Vagina (tissue), 2 donors: ENCODE measurements around the gene MAT2A. TPM values are rescaled to one million over a fixed set of nuclear protein-coding genes. Genes with fewer than 3 reads are reported as not detected.

Experiments used
- DNase-seq, 2 donors: peaks; one replicate each; pipeline ENCODE4 v3.0.0-alpha.2; 2017; ENCODE audit errors: extremely low spot score in 2 of 2
- H3K27ac ChIP-seq: fragments of 200-600 bp; sonication (generic); one replicate; pipeline ENCODE4 v1.5.1; 2019
- H3K27me3 ChIP-seq: fragments of 200-600 bp; sonication (generic); one replicate; pipeline ENCODE4 v1.5.1; 2019
- H3K36me3 ChIP-seq, 2 donors: fragments of 200-600 bp; sonication (generic); one replicate each; pipeline ENCODE4 v1.5.1; 2017 to 2019
- H3K4me1 ChIP-seq: fragments of 200-600 bp; sonication (generic); one replicate; pipeline ENCODE4 v1.5.1; 2019
- H3K4me3 ChIP-seq, 2 donors: fragments of 200-600 bp; sonication (generic); 1 replicate in 1 of 2; 2 replicates in 1 of 2; pipeline ENCODE4 v1.5.1; 2016 to 2019
- H3K9me3 ChIP-seq: fragments of 200-600 bp; sonication (generic); one replicate; pipeline ENCODE4 v1.5.1; 2019
- CTCF ChIP-seq, 3 experiments: fragments of 450-650 bp in 2 of 3; fragments of 200-600 bp in 1 of 3; sonication (generic) in 1 of 3; IDR thresholded peaks; one replicate each; pipeline ENCODE4 v1.5.1; 2017 to 2019; ENCODE audit warnings: antibody characterized with exemption in 3 of 3, mild to moderate bottlenecking in 2 of 3, moderate library complexity in 2 of 3
- POLR2A ChIP-seq, 2 donors: fragments of 450-650 bp; IDR thresholded peaks; one replicate each; pipeline ENCODE4 v1.6.1; 2017; ENCODE audit warnings: antibody characterized with exemption in 2 of 2, mild to moderate bottlenecking in 2 of 2, moderate library complexity in 2 of 2
- POLR2AphosphoS5 ChIP-seq, 2 donors: sonication (generic); formaldehyde crosslinking; IDR thresholded peaks; one replicate each; pipeline ENCODE4 v1.9.0; 2017; ENCODE audit warnings: antibody characterized with exemption in 2 of 2, mild to moderate bottlenecking in 2 of 2, low read depth in 1 of 2; ENCODE audit not compliant: insufficient read depth in 1 of 2
- intact Hi-C: fragments of 100-400 bp; cut with DNase I; formaldehyde crosslinking; loops from one replicate; pipeline ENCODE4 v1.15.1; 2023
- total RNA-seq: library from RNA; depleted of rRNA; stranded (reverse); fragments of >200 nt; gene quantifications from one replicate; pipeline ENCODE4 v1.2.3, GENCODE V29; 2016

The MAT2A gene
- total RNA-seq, 1 donor from 2014 or later: 177 TPM

- H3K9me3 ChIP-seq: no peaks in the 10 kb centered on the region
- no peak overlapping the region for H3K27ac ChIP-seq
- intact Hi-C loops: no loop called here
- no peak for DNase-seq
- H3K4me1 ChIP-seq: peaks cover 23% of the 10 kb centered on the region
- H3K36me3 ChIP-seq: no peaks in the 10 kb centered on the region
- H3K27me3 ChIP-seq: no peaks in the 10 kb centered on the region
- no peak overlapping the region for H3K4me3 ChIP-seq
- TF ChIP-seq CTCF (IDR thresholded peaks at IDR 0.05) (no peak), POLR2A (IDR thresholded peaks at IDR 0.05) (no peak), POLR2AphosphoS5 (IDR thresholded peaks at IDR 0.05; ENCODE audit: insufficient read depth in 1 of 2, low read depth in 1 of 2) (no peak)
These were observed 36.8 kb downstream of the MAT2A start for GRCh38 chr2:85575739-85576138.

GRCh38 chr2:85577063-85577385 lies 38.1 kb downstream of the MAT2A start:
- Histone ChIP-seq H3K4me3 (peak overlapping the region in 1 of 2 donors; percentile 44), H3K36me3 (no peaks in the 10 kb centered on the region), H3K9me3 (no peaks in the 10 kb centered on the region), H3K27ac (peak overlapping the region; percentile 45), H3K27me3 (no peaks in the 10 kb centered on the region), H3K4me1 (peaks cover 23% of the 10 kb centered on the region)
- TF ChIP-seq CTCF (IDR thresholded peaks at IDR 0.05) (no peak), POLR2AphosphoS5 (IDR thresholded peaks at IDR 0.05; ENCODE audit: insufficient read depth in 1 of 2, low read depth in 1 of 2) (no peak), POLR2A (IDR thresholded peaks at IDR 0.05) (no peak)
- intact Hi-C loops: no loop called here
- no peak for DNase-seq

- Histone ChIP-seq H3K4me3 (peak within 1 kb of the TSS; percentile 35 to 44), H3K27ac (peak within 1 kb of the TSS; percentile 45), H3K27me3 (no peaks in the 10 kb centered on the region), H3K36me3 (no peaks in the 10 kb centered on the region), H3K4me1 (peaks cover 23% of the 10 kb centered on the region), H3K9me3 (no peaks in the 10 kb centered on the region)
- intact Hi-C loops: no loop called here
- TF ChIP-seq POLR2AphosphoS5 (IDR thresholded peaks at IDR 0.05; ENCODE audit: insufficient read depth in 1 of 2, low read depth in 1 of 2) (no peak), POLR2A (IDR thresholded peaks at IDR 0.05) (no peak), CTCF (IDR thresholded peaks at IDR 0.05) (no peak)
- no peak for DNase-seq
These were observed 38.6 kb downstream of the MAT2A start, which contains the start of gene VAMP8 for GRCh38 chr2:85577386-85578242. Gene VAMP8, plus strand, starts transcription at chr2:85577586. Its CDS starts 61 bp downstream, at chr2:85577647.

DNA sequence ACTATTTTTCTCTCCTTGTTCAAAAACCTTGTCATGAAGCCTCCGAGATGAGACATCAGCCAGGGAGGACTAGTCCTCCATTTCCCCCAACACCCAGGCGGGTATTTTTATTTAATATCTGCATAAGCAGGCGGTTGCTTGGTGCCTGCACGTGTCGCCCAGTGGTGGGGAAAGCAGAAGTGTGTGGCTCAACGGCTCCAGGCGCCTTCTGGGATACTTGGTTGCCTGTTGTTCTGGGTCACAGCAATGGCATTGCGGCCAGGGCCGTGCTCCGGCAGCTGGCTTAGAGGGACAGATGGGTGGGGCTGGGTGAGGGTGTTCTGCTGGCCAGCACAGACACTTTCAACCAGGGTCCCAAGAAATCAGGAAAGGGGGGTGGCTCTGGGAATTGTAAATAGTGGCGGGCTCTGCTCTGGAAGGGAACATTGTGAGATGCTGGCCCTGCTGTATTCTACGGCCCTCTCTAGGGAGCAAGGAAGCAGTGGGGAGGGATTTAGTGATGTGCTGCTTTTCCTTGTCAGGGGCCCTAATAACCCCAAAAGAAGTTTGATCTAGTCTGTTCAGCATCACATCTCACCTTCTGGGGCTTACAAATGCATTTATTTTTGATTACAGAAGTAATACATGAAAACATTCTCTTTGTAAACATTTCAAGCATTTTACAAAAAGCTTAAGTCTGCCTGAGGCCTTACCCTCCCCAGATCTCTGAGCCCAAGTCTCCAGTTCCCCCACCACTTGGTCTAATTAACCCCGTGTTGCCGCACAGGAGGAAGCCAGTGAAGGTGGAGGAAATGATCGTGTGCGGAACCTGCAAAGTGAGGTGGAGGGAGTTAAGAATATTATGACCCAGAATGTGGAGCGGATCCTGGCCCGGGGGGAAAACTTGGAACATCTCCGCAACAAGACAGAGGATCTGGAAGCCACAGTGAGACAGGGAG lies 39.5 kb downstream of the MAT2A start:
- Histone ChIP-seq H3K27ac (peak overlapping the region; percentile 45), H3K27me3 (no peaks in the 10 kb centered on the region), H3K4me3 (peak overlapping the region; percentile 35 to 44), H3K9me3 (no peaks in the 10 kb centered on the region), H3K36me3 (no peaks in the 10 kb centered on the region), H3K4me1 (peaks cover 25% of the 10 kb centered on the region)
- no peak for TF ChIP-seq POLR2A (IDR thresholded peaks at IDR 0.05)
- TF ChIP-seq POLR2AphosphoS5 (IDR thresholded peaks at IDR 0.05; ENCODE audit: insufficient read depth in 1 of 2, low read depth in 1 of 2): peak in 1 of 2 donors; percentile 13
- intact Hi-C loops: no loop called here
- no peak for DNase-seq

GRCh38 chr2:85579266-85579935 lies 40.4 kb downstream of the MAT2A start:
- peaks cover 30% of the 10 kb centered on the region for H3K4me1 ChIP-seq

More at GRCh38 chr2:85579266-85579935, 40.4 kb downstream of the MAT2A start:
- Histone ChIP-seq H3K9me3 (no peaks in the 10 kb centered on the region), H3K4me3 (peak overlapping the region; percentile 17 to 44), H3K36me3 (no peaks in the 10 kb centered on the region), H3K27ac (peak overlapping the region; percentile 45), H3K27me3 (no peaks in the 10 kb centered on the region)
- TF ChIP-seq POLR2AphosphoS5 (IDR thresholded peaks at IDR 0.05; ENCODE audit: insufficient read depth in 1 of 2, low read depth in 1 of 2) (no peak), CTCF (IDR thresholded peaks at IDR 0.05) (no peak)
- intact Hi-C loops: no loop called here
- no peak for DNase-seq
